T-cell (primary cell): Measurements from ENCODE around the gene CHAD. TPM values are rescaled to one million over a fixed set of nuclear protein-coding genes. Genes with fewer than 3 reads are reported as not detected.

Source experiments
- ATAC-seq, 4 experiments: fragments of 200-7000 bp in 3 of 4; fragments of 150-1000 bp in 1 of 4; cut with Tn5 transposase; replicated peaks in 1 of 4; 1 replicate in 3 of 4; 2 replicates in 1 of 4; pipeline ENCODE4 v1.10.0; 2021; ENCODE audit warnings: moderate library complexity in 3 of 4, mild to moderate bottlenecking in 2 of 4, moderate number of reproducible peaks in 1 of 4
- CTCF ChIA-PET, 2 donors: fragments of 300-600 bp; sonication (Branson Sonifier 250); formaldehyde crosslinking; loops; one replicate each; lab custom pipeline; 2022; ENCODE audit warnings: antibody characterized with exemption in 2 of 2; lab: Charles Lee
- POLR2A ChIA-PET, 2 donors: fragments of 300-600 bp; sonication (Branson Sonifier 250); formaldehyde crosslinking; loops; one replicate each; lab custom pipeline; 2022; ENCODE audit warnings: antibody characterized with exemption in 2 of 2; lab: Charles Lee
- DNase-seq, 35 experiments: peaks; one replicate each; pipeline versions ENCODE4 v3.0.0 to v3.0.0-alpha.2; 2013 to 2023
- H3K27ac ChIP-seq: one replicate; pipeline ENCODE4 v1.5.1; 2013; ENCODE audit warnings: low read length
- H3K27me3 ChIP-seq, 2 experiments: replicated peaks in 1 of 2; 1 replicate in 1 of 2; 2 replicates in 1 of 2; pipeline versions ENCODE4 v1.6.1 to v1.7.0; 2013; ENCODE audit warnings: low read length in 1 of 2, mixed read lengths in 1 of 2; ENCODE audit not compliant: control insufficient read depth in 2 of 2, insufficient read depth in 2 of 2; ENCODE audit errors: extremely low read depth in 1 of 2
- H3K36me3 ChIP-seq, 2 donors: 1 replicate in 1 of 2; 2 replicates in 1 of 2; pipeline versions ENCODE4 v1.6.1 to v1.7.0; 2013; ENCODE audit warnings: low read length in 1 of 2; ENCODE audit not compliant: control insufficient read depth in 2 of 2, insufficient read depth in 1 of 2; ENCODE audit errors: extremely low read depth in 1 of 2
- H3K4me1 ChIP-seq, 2 experiments: 1 replicate in 1 of 2; 2 replicates in 1 of 2; pipeline versions ENCODE4 v1.6.1 to v1.7.0; 2013; ENCODE audit warnings: low read length in 2 of 2, mixed read lengths in 1 of 2; ENCODE audit not compliant: insufficient read depth in 2 of 2, control insufficient read depth in 1 of 2; ENCODE audit errors: extremely low read depth in 1 of 2
- H3K4me3 ChIP-seq, 2 donors: 1 replicate in 1 of 2; 2 replicates in 1 of 2; pipeline versions ENCODE4 v1.5.1 to v1.7.0; 2013; ENCODE audit warnings: mild to moderate bottlenecking in 2 of 2, low read length in 1 of 2, moderate library complexity in 1 of 2; ENCODE audit not compliant: control insufficient read depth in 1 of 2; ENCODE audit errors: extremely low read depth in 1 of 2
- H3K9me3 ChIP-seq: 2 replicates; pipeline ENCODE4 v1.7.0; 2013
- H3K27ac Mint-ChIP-seq, 2 donors: one replicate each; pipeline ENCODE4 v1.8.0; 2020 to 2021; ENCODE audit warnings: mild to moderate bottlenecking in 2 of 2, mixed read lengths in 2 of 2
- H3K27me3 Mint-ChIP-seq, 2 donors: one replicate each; pipeline ENCODE4 v1.8.0; 2021 to 2022; ENCODE audit warnings: mixed read lengths in 2 of 2
- H3K36me3 Mint-ChIP-seq: one replicate; pipeline ENCODE4 v1.8.0; 2021; ENCODE audit warnings: mixed read lengths
- H3K4me1 Mint-ChIP-seq, 3 donors: one replicate each; pipeline ENCODE4 v1.8.0; 2020 to 2022; ENCODE audit warnings: mixed read lengths in 3 of 3, mild to moderate bottlenecking in 1 of 3
- H3K4me3 Mint-ChIP-seq, 3 donors: one replicate each; pipeline ENCODE4 v1.8.0; 2020 to 2022; ENCODE audit warnings: mild to moderate bottlenecking in 3 of 3, mixed read lengths in 3 of 3, moderate library complexity in 3 of 3
- H3K9me3 Mint-ChIP-seq, 3 donors: one replicate each; pipeline ENCODE4 v1.8.0; 2020 to 2022; ENCODE audit warnings: mixed read lengths in 3 of 3
- WGBS: methylation state at CpG from one replicate; pipeline ENCODE4 v1.1.5; 2013; ENCODE audit warnings: missing lambda C conversion rate; ENCODE audit not compliant: insufficient coverage; 5-methylcytosine and 5-hydroxymethylcytosine counted together
- total RNA-seq, 35 experiments: library from RNA in 6 of 35; stranded (reverse) in 6 of 35; fragments of 120-200 nt in 1 of 35; gene quantifications; one replicate each; pipeline versions ENCODE4 v1.2.1 to v1.2.4 and lab custom pipeline; 2013 to 2026

Gene CHAD
- total RNA-seq, 5 donors from 2014 or later (not counting 1 experiment from before 2014, with no cell fraction given): not detected

- H3K4me3 ChIP-seq: no peak overlapping the region
- ChIA-PET CTCF (interaction anchor here (0.6 to 2.0 kb wide), 2 partner anchors 26 to 29 kb away, joined by 3 to 6 read pairs; no protein-coding TSS in a partner anchor), POLR2A (no interaction called here)
- no peaks in the 10 kb centered on the region for H3K27me3 Mint-ChIP-seq
- no peak overlapping the region for H3K4me3 Mint-ChIP-seq
- H3K27me3 ChIP-seq: peaks cover 0 to 14% of the 10 kb centered on the region in 2 experiments
- DNase-seq (no peak), ATAC-seq (no peak)
- no peaks in the 10 kb centered on the region for H3K36me3 Mint-ChIP-seq
- 76% methylated on average over 3 of the region's 7 CpGs for WGBS
- no peaks in the 10 kb centered on the region for H3K9me3 Mint-ChIP-seq
- no peaks in the 10 kb centered on the region for H3K36me3 ChIP-seq
- H3K9me3 ChIP-seq: no peaks in the 10 kb centered on the region
- H3K27ac Mint-ChIP-seq: peak overlapping the region in 1 of 2 donors; percentile 16
- H3K27ac ChIP-seq: no peak overlapping the region
- peaks cover 7 to 16% of the 10 kb centered on the region in 2 experiments for H3K4me1 ChIP-seq
- peaks cover 15 to 38% (median 21%) of the 10 kb centered on the region in 3 donors for H3K4me1 Mint-ChIP-seq
Measured at GRCh38 chr17:50505591-50506130, 37.0 kb upstream of the CHAD start.

GRCh38 chr17:50502301-50502990 lies 33.8 kb upstream of the CHAD start:
- no peaks in the 10 kb centered on the region for H3K27me3 Mint-ChIP-seq
- H3K4me1 ChIP-seq: peaks cover under 1 to 4% of the 10 kb centered on the region in 2 experiments
- H3K36me3 Mint-ChIP-seq: no peaks in the 10 kb centered on the region
- H3K9me3 ChIP-seq: no peaks in the 10 kb centered on the region
- no peak for ATAC-seq
- H3K27ac ChIP-seq: no peak overlapping the region
- ChIA-PET CTCF (no interaction called here), POLR2A (no interaction called here)
- no peak for DNase-seq
- 85% methylated on average over 6 of the region's 9 CpGs for WGBS
- H3K9me3 Mint-ChIP-seq: no peaks in the 10 kb centered on the region
- no peak overlapping the region for H3K4me3 Mint-ChIP-seq
- peaks cover 0 to 4% of the 10 kb centered on the region in 2 experiments for H3K27me3 ChIP-seq
- H3K4me1 Mint-ChIP-seq: peaks cover 4 to 14% (median 9%) of the 10 kb centered on the region in 3 donors
- no peak overlapping the region for H3K27ac Mint-ChIP-seq
- H3K4me3 ChIP-seq: no peak overlapping the region
- H3K36me3 ChIP-seq: no peaks in the 10 kb centered on the region

- no peak overlapping the region for H3K4me3 Mint-ChIP-seq
- no peak for ATAC-seq
- no peak overlapping the region for H3K4me3 ChIP-seq
- peak in 6 of 35 experiments; percentile 16 to 45 (median 20) for DNase-seq
- H3K36me3 ChIP-seq: no peaks in the 10 kb centered on the region
- no peaks in the 10 kb centered on the region for H3K9me3 Mint-ChIP-seq
- H3K27ac ChIP-seq: no peak overlapping the region
- no peaks in the 10 kb centered on the region for H3K36me3 Mint-ChIP-seq
- peaks cover 0 to 4% of the 10 kb centered on the region in 2 experiments for H3K4me1 ChIP-seq
- ChIA-PET CTCF (interaction anchor here (0.6 to 1.0 kb wide), 6 partner anchors 32 to 387 kb away, joined by 3 read pairs; partner anchors contain the start of gene CHAD (in 1 of the 2)), POLR2A (no interaction called here)
- WGBS: 29% methylated on average over 2 of the region's 5 CpGs
- peaks cover 4 to 14% (median 8%) of the 10 kb centered on the region in 3 donors for H3K4me1 Mint-ChIP-seq
- peaks cover 0 to 2% of the 10 kb centered on the region in 2 donors for H3K27me3 Mint-ChIP-seq
- H3K27ac Mint-ChIP-seq: no peak overlapping the region
- H3K9me3 ChIP-seq: no peaks in the 10 kb centered on the region
- H3K27me3 ChIP-seq: peaks cover 0 to 4% of the 10 kb centered on the region in 2 experiments
Measured at GRCh38 chr17:50501054-50501453, 32.4 kb upstream of the CHAD start.

- H3K4me1 ChIP-seq: peaks cover 0 to 4% of the 10 kb centered on the region in 2 experiments
- no peak overlapping the region for H3K27ac Mint-ChIP-seq
- H3K4me1 Mint-ChIP-seq: peaks cover 2 to 10% (median 8%) of the 10 kb centered on the region in 3 donors
- H3K4me3 Mint-ChIP-seq: no peak overlapping the region
- 100% methylated on average over 2 of the region's 2 CpGs for WGBS
- H3K9me3 Mint-ChIP-seq: no peaks in the 10 kb centered on the region
- no peaks in the 10 kb centered on the region for H3K9me3 ChIP-seq
- no peak overlapping the region for H3K4me3 ChIP-seq
- no peaks in the 10 kb centered on the region for H3K36me3 ChIP-seq
- ChIA-PET POLR2A (no interaction called here), CTCF (interaction anchor here in 1 of 2 donors (0.7 kb wide), 1 partner anchor 21 kb away, joined by 3 read pairs; no protein-coding TSS in a partner anchor)
- DNase-seq: no peak
- H3K36me3 Mint-ChIP-seq: no peaks in the 10 kb centered on the region
- no peak for ATAC-seq
- no peak overlapping the region for H3K27ac ChIP-seq
- peaks cover 0 to 2% of the 10 kb centered on the region in 2 donors for H3K27me3 Mint-ChIP-seq
- peaks cover 0 to 15% of the 10 kb centered on the region in 2 experiments for H3K27me3 ChIP-seq
Measured at GRCh38 chr17:50499721-50500120, 31.0 kb upstream of the CHAD start.

- no peaks in the 10 kb centered on the region for H3K36me3 ChIP-seq
- H3K4me3 ChIP-seq: no peak overlapping the region
- H3K27ac ChIP-seq: no peak overlapping the region
- peaks cover 0 to 2% of the 10 kb centered on the region in 2 donors for H3K27me3 Mint-ChIP-seq
- H3K9me3 ChIP-seq: no peaks in the 10 kb centered on the region
- no peak overlapping the region for H3K4me3 Mint-ChIP-seq
- H3K27ac Mint-ChIP-seq: no peak overlapping the region
- no peaks in the 10 kb centered on the region for H3K9me3 Mint-ChIP-seq
- peaks cover 0 to 15% of the 10 kb centered on the region in 2 experiments for H3K27me3 ChIP-seq
- CTCF ChIA-PET: no interaction called here
- POLR2A ChIA-PET: no interaction called here
- no peaks in the 10 kb centered on the region for H3K36me3 Mint-ChIP-seq
- ATAC-seq (no peak), DNase-seq (no peak)
- peaks cover 0 to 2% of the 10 kb centered on the region in 2 experiments for H3K4me1 ChIP-seq
- H3K4me1 Mint-ChIP-seq: peaks cover 0 to 8% (median 7%) of the 10 kb centered on the region in 3 donors
Measured at GRCh38 chr17:50499270-50499669, 30.6 kb upstream of the CHAD start.

- no peak for ATAC-seq
- CTCF ChIA-PET: no interaction called here
- WGBS: 68% methylated on average over 5 of the region's 7 CpGs
- Mint-ChIP-seq H3K4me3 (no peak overlapping the region), H3K9me3 (no peaks in the 10 kb centered on the region), H3K4me1 (no peaks in the 10 kb centered on the region), H3K36me3 (no peaks in the 10 kb centered on the region), H3K27me3 (peaks cover 0 to 2% of the 10 kb centered on the region in 2 donors), H3K27ac (no peak overlapping the region)
- Histone ChIP-seq H3K4me1 (no peaks in the 10 kb centered on the region), H3K27me3 (peaks cover 0 to 15% of the 10 kb centered on the region in 2 experiments), H3K27ac (no peak overlapping the region), H3K9me3 (no peaks in the 10 kb centered on the region), H3K36me3 (no peaks in the 10 kb centered on the region), H3K4me3 (no peak overlapping the region)
- DNase-seq: no peak
- POLR2A ChIA-PET: no interaction called here
Measured at GRCh38 chr17:50498021-50498874, 29.6 kb upstream of the CHAD start.
